HCT116 (cell line): ENCODE measurements around the gene MBP.

ENCODE experiments used
- CEBPB ChIP-seq: IDR thresholded peaks from 2 replicates; pipeline ENCODE4 v1.6.1; 2012; ENCODE audit warnings: low read depth
- POLR2A ChIP-seq: IDR thresholded peaks from 2 replicates; pipeline ENCODE4 v1.7.0; 2011; ENCODE audit warnings: borderline replicate concordance; ENCODE audit not compliant: insufficient read depth, insufficient read length; ENCODE audit errors: extremely low read depth
- SIN3A ChIP-seq: IDR thresholded peaks from 2 replicates; pipeline ENCODE4 v1.6.1; 2012; ENCODE audit warnings: low read depth
- YY1 ChIP-seq: IDR thresholded peaks from 2 replicates; pipeline ENCODE4 v1.6.1; 2011; ENCODE audit warnings: low read length, low read depth, moderate library complexity, mild to moderate bottlenecking; ENCODE audit not compliant: insufficient replicate concordance; ENCODE audit errors: extremely low read depth
- ZFX ChIP-seq: fragments of 450-650 bp; IDR thresholded peaks from 2 replicates; pipeline ENCODE4 v1.6.1; 2017
- ZNF274 ChIP-seq: fragments of 200-500 bp; sonication (Bioruptor generic); IDR thresholded peaks from 2 replicates; pipeline ENCODE4 v1.6.1; 2014; ENCODE audit warnings: mild to moderate bottlenecking, low read depth, low read length, inconsistent platforms
- TF ChIP-seq, protein P1 (sequence below): IDR thresholded peaks from 2 replicates; pipeline ENCODE4 v1.6.1; 2012; ENCODE audit warnings: low read depth
- TF ChIP-seq, protein P2 (sequence below), 3 experiments: fragments of 200-600 bp in 1 of 3; sonication (generic) in 1 of 3; IDR thresholded peaks in 2 of 3; conservative IDR thresholded peaks in 1 of 3; 2 replicates each; pipeline ENCODE4 v1.5.1; 2012 to 2017; ENCODE audit warnings: low read depth in 2 of 3, low read length in 2 of 3, antibody characterized with exemption in 1 of 3, borderline replicate concordance in 1 of 3, control low read depth in 1 of 3, mild to moderate bottlenecking in 1 of 3, mixed read lengths in 1 of 3, mixed run types in 1 of 3, moderate library complexity in 1 of 3; ENCODE audit not compliant: insufficient read depth in 1 of 3

DNA sequence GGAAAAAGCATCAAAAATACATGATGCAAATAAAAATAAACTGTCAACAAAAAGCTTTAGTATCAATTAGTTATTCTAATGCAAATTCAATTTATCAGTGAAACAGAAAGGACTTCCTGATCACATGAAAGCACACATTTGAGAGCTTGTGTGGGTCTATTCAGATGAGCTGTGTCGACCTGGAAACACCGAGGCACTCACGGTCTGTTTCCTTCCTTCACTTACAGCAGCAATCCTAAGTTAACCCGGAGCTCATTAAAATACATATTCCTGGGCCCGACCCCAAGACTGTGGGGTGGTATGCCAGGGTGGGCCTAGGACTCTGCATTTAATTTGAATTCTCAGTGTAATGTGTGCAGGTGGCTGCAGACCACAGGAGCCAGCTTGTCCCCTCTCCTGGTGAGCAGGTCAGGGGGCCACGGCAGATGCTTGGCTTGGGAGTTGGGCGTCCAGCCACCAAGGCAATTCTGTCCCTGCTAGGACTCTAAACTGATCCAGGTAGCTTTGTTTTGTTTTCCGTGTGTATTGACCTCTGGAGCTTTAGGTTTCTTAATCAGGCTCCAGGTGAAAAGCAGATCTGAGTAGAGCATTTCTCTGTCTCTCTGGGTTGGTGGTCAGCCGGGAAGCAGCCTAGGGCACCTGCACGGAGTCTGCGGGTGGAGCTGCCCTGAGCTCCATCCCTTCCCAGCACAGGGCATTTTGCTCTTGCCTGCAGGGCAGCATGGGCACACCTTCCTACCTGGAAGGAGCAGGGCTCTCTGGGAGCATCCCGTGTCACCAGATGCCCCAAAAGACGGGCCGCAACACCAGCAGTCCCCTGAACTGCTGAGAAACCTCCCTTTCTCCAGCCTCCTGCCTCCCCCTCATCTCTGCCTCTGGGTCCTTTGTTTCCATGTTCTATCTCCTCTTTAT, 9.0 kb downstream of the MBP start:
- TF ChIP-seq, protein P1, sequence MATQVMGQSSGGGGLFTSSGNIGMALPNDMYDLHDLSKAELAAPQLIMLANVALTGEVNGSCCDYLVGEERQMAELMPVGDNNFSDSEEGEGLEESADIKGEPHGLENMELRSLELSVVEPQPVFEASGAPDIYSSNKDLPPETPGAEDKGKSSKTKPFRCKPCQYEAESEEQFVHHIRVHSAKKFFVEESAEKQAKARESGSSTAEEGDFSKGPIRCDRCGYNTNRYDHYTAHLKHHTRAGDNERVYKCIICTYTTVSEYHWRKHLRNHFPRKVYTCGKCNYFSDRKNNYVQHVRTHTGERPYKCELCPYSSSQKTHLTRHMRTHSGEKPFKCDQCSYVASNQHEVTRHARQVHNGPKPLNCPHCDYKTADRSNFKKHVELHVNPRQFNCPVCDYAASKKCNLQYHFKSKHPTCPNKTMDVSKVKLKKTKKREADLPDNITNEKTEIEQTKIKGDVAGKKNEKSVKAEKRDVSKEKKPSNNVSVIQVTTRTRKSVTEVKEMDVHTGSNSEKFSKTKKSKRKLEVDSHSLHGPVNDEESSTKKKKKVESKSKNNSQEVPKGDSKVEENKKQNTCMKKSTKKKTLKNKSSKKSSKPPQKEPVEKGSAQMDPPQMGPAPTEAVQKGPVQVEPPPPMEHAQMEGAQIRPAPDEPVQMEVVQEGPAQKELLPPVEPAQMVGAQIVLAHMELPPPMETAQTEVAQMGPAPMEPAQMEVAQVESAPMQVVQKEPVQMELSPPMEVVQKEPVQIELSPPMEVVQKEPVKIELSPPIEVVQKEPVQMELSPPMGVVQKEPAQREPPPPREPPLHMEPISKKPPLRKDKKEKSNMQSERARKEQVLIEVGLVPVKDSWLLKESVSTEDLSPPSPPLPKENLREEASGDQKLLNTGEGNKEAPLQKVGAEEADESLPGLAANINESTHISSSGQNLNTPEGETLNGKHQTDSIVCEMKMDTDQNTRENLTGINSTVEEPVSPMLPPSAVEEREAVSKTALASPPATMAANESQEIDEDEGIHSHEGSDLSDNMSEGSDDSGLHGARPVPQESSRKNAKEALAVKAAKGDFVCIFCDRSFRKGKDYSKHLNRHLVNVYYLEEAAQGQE, result no peak
- TF ChIP-seq, protein P2, sequence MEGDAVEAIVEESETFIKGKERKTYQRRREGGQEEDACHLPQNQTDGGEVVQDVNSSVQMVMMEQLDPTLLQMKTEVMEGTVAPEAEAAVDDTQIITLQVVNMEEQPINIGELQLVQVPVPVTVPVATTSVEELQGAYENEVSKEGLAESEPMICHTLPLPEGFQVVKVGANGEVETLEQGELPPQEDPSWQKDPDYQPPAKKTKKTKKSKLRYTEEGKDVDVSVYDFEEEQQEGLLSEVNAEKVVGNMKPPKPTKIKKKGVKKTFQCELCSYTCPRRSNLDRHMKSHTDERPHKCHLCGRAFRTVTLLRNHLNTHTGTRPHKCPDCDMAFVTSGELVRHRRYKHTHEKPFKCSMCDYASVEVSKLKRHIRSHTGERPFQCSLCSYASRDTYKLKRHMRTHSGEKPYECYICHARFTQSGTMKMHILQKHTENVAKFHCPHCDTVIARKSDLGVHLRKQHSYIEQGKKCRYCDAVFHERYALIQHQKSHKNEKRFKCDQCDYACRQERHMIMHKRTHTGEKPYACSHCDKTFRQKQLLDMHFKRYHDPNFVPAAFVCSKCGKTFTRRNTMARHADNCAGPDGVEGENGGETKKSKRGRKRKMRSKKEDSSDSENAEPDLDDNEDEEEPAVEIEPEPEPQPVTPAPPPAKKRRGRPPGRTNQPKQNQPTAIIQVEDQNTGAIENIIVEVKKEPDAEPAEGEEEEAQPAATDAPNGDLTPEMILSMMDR (IDR thresholded peaks at IDR 0.05 in 2 of 3, conservative IDR thresholded peaks at IDR 0.05 in 1 of 3; ENCODE audit: borderline replicate concordance in 1 of 3, insufficient read depth in 1 of 3, low read depth in 2 of 3, low read length in 2 of 3), result no peak
- TF ChIP-seq POLR2A (no peak), ZFX (no peak), YY1 (no peak), ZNF274 (no peak), CEBPB (no peak), SIN3A (no peak)
